NB4 (cell line): Measurements from ENCODE around the gene DSCAM.

Experiments
- DNase-seq: peaks from one replicate; pipeline ENCODE4 v3.0.0; 2010; ENCODE audit warnings: low read depth
- H3K4me3 ChIP-seq: one replicate; pipeline ENCODE4 v1.5.1; 2011; ENCODE audit warnings: mild to moderate bottlenecking, low read depth, low read length, moderate library complexity
- MYC ChIP-seq: IDR thresholded peaks from 2 replicates; pipeline ENCODE4 v1.6.1; 2011; ENCODE audit warnings: low read depth, low read length
- POLR2A ChIP-seq: IDR thresholded peaks from 2 replicates; pipeline ENCODE4 v1.6.1; 2011; ENCODE audit warnings: mild to moderate bottlenecking; ENCODE audit not compliant: insufficient read length; ENCODE audit errors: extremely low read depth
- TF ChIP-seq, protein P1 (sequence below): IDR thresholded peaks from one replicate; pipeline ENCODE4 v1.5.1; 2012; ENCODE audit warnings: low read depth, low read length
- TF ChIP-seq, protein P2 (sequence below): IDR thresholded peaks from 2 replicates; pipeline ENCODE4 v1.6.1; 2011; ENCODE audit warnings: low read depth, low read length

DSCAM gene

DNA sequence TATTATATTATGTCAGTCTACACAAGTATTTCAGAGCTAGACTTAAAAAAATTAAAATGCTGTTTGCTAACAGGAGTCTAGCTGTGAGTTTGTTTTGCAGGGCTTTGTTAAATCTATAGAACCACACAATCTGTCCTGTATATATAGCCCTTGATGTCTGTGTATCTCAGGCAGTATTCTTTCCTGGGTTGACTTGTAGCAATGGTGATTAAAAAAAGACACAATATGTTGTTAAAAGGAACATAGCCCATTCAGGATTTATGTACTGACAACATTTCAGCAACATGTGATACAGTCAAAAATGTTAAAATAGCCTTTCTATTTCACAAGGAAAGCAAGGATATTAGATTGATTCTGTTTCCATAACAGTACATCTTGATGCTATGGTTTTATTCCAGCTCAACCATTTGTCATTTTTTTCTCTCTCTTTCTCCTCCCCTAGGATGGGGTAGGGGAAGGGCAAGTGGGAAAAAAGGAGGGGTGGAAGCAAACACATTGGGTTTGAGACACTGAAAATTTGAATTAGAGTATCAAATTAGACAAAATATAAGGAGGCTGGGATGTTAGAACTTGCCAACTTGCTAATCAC is 139.2 kb downstream of the DSCAM start:
- TF ChIP-seq MYC (no peak), POLR2A (no peak)
- TF ChIP-seq, protein P1, sequence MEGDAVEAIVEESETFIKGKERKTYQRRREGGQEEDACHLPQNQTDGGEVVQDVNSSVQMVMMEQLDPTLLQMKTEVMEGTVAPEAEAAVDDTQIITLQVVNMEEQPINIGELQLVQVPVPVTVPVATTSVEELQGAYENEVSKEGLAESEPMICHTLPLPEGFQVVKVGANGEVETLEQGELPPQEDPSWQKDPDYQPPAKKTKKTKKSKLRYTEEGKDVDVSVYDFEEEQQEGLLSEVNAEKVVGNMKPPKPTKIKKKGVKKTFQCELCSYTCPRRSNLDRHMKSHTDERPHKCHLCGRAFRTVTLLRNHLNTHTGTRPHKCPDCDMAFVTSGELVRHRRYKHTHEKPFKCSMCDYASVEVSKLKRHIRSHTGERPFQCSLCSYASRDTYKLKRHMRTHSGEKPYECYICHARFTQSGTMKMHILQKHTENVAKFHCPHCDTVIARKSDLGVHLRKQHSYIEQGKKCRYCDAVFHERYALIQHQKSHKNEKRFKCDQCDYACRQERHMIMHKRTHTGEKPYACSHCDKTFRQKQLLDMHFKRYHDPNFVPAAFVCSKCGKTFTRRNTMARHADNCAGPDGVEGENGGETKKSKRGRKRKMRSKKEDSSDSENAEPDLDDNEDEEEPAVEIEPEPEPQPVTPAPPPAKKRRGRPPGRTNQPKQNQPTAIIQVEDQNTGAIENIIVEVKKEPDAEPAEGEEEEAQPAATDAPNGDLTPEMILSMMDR, result no peak
- TF ChIP-seq, protein P2, sequence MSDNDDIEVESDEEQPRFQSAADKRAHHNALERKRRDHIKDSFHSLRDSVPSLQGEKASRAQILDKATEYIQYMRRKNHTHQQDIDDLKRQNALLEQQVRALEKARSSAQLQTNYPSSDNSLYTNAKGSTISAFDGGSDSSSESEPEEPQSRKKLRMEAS, result no peak
- H3K4me3 ChIP-seq, result no peak overlapping the region
- DNase-seq, result no peak

DNA sequence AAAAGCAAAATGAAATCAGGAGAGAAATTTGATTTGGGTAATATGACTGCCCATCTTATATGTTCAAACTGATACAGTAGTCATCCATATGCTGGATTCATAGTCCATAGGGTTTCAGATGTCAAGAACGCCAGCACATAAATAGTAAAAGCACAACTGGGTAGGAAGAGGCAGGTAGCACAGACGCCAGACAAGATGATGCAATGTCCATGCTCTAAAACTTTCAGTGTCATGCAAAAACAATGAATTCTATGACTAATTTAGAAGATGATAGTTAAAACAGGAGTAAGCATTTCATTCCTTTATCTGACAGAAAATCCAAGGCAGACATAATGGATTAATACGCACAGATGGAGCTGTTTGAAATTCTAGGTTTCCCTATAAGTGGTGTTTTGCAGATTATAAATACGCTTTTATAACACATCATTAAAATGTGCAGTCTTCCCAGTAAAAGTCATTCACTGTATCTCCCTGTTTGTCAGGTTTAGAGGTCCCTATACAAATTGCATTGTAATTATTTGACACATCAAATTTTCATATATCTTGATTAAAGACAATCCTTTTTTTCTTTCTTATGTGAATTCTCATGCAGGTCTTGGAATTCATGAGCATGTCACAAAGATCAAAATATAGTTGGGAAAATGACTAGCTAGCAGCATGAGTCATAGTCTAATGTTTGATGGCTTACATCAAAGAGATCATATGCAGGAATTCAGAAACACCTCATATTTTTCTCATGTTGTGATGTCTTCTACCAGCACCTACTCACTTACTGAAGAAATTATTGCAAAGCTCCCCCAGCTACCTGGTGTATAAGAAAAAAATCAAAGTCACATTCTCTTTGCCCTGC is 139.9 kb downstream of the DSCAM start:
- no peak for DNase-seq
- no peak for TF ChIP-seq MYC
- TF ChIP-seq, protein P1, result no peak
- no peak for TF ChIP-seq POLR2A
- TF ChIP-seq, protein P2, result no peak
- H3K4me3 ChIP-seq, result no peak overlapping the region

DNA sequence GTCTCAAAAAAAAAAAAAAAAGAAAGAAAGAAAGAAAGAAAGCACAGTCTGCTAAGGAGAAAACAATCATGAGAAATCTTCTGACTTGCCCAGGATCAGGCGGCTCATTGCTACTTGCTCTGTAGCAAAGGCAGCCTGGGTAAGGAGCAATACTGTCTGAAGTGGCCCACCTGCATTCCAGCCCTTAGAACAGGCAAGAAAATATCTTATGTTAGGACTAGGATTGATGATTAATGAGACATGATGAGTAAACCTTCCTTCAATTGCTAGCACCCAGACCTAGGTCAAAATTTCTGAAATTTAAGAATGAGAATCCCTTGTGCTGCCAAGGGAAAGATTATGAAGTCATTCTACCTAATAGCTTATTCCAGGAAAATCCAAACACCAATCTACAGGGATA is 140.8 kb downstream of the DSCAM start:
- DNase-seq, result no peak
- TF ChIP-seq POLR2A (no peak), MYC (no peak)
- TF ChIP-seq, protein P2, result no peak
- TF ChIP-seq, protein P1, result no peak
- H3K4me3 ChIP-seq, result no peak overlapping the region

DNA sequence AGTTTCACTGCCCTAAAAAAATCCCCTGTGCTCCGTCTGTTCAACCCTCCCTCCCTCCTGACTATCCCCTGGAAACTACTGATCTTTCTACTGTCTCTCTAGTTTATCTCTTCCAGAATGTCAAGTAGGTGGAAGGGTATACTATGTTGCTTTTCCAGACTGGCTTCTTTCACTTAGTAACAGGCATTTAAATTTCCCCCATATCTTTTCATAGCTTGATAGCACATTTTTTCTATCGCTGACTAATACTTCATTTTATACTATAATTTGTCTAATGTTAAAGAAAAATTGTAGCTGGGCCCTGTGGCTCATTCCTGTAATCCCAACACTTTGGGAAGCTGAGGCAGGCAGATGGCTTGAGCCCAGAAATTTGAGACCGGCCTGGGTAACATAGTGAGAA is 142.8 kb downstream of the DSCAM start:
- TF ChIP-seq MYC, result no peak
- no peak for TF ChIP-seq POLR2A
- TF ChIP-seq, protein P2, result no peak
- TF ChIP-seq, protein P1, result no peak
- H3K4me3 ChIP-seq, result no peak overlapping the region

DNA sequence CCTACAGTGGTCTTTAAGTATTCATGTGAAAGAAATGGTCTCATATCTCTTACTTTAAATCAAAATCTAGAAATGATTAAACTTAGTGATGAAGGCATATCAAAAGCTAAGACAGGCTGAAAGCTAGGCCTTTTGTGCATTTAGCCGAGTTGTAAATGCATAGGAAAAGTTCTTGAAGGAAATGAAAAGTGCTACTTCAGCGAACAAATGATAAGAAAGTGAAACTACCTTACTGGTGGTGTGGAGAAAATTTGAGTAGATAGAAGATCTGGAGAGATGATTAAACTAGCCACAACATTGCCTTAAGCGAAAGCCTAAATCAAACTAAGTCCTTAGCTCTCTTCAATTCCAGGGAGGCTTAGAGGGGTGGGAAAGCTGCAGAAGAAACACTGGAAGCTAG is 147.6 kb downstream of the DSCAM start:
- no peak for DNase-seq
- H3K4me3 ChIP-seq, result no peak overlapping the region
- TF ChIP-seq, protein P2, result no peak
- TF ChIP-seq, protein P1, result no peak
- TF ChIP-seq POLR2A (no peak), MYC (no peak)

More for the DNA sequence above, 142.8 kb downstream of the DSCAM start:
- no peak for DNase-seq
